K562 (cell line): Measurements from ENCODE around the gene CD84.

ENCODE experiments used
- BCL6 ChIP-seq: fragments of 250-450 bp; sonication (Bioruptor Pico); IDR thresholded peaks from 2 replicates; pipeline ENCODE4 v1.4.0; 2020
- ETS1 ChIP-seq: conservative IDR thresholded peaks from 2 replicates; pipeline ENCODE4 v1.6.1; 2011; ENCODE audit warnings: low read depth, mild to moderate bottlenecking, low read length; ENCODE audit not compliant: control insufficient read depth
- EZH2 ChIP-seq: IDR thresholded peaks from 2 replicates; pipeline ENCODE4 v1.6.1; 2012; ENCODE audit warnings: low read depth, mild to moderate bottlenecking, inconsistent platforms, low read length, borderline replicate concordance
- GATA2 ChIP-seq: sonication (generic); formaldehyde crosslinking; IDR thresholded peaks from 2 replicates; pipeline ENCODE4 v1.4.0; 2020; ENCODE audit warnings: mild to moderate bottlenecking, missing genetic modification reagents
- NR2C2 ChIP-seq, 2 experiments: fragments of 200-800 bp in 1 of 2; sonication (Bioruptor generic) in 1 of 2; sonication (generic) in 1 of 2; formaldehyde crosslinking in 1 of 2; IDR thresholded peaks; 2 replicates each; pipeline versions ENCODE4 v1.6.1 to v1.8.0; 2016 to 2022; ENCODE audit warnings: mild to moderate bottlenecking in 1 of 2, missing compliant biosample characterization in 1 of 2, missing genetic modification characterization in 1 of 2, missing genetic modification reagents in 1 of 2
- TF ChIP-seq, protein P1 (sequence below), 3 experiments: IDR thresholded peaks in 2 of 3; conservative IDR thresholded peaks in 1 of 3; 2 replicates each; pipeline ENCODE4 v1.5.1; 2011 to 2012; ENCODE audit warnings: low read length in 3 of 3, mild to moderate bottlenecking in 3 of 3, control low read depth in 2 of 3, improper control_type of control experiment in 1 of 3, inconsistent platforms in 1 of 3, low read depth in 1 of 3, mixed read lengths in 1 of 3, moderate library complexity in 1 of 3; ENCODE audit not compliant: insufficient read depth in 2 of 3

- TF ChIP-seq GATA2 (CRISPR knock-in tag) (no peak), EZH2 (no peak), ETS1 (no peak), NR2C2 (CRISPR knock-in tag; IDR thresholded peaks at IDR 0.05) (no peak), NR2C2 (tag; IDR thresholded peaks at IDR 0.05) (no peak), BCL6 (no peak)
- TF ChIP-seq, protein P1, sequence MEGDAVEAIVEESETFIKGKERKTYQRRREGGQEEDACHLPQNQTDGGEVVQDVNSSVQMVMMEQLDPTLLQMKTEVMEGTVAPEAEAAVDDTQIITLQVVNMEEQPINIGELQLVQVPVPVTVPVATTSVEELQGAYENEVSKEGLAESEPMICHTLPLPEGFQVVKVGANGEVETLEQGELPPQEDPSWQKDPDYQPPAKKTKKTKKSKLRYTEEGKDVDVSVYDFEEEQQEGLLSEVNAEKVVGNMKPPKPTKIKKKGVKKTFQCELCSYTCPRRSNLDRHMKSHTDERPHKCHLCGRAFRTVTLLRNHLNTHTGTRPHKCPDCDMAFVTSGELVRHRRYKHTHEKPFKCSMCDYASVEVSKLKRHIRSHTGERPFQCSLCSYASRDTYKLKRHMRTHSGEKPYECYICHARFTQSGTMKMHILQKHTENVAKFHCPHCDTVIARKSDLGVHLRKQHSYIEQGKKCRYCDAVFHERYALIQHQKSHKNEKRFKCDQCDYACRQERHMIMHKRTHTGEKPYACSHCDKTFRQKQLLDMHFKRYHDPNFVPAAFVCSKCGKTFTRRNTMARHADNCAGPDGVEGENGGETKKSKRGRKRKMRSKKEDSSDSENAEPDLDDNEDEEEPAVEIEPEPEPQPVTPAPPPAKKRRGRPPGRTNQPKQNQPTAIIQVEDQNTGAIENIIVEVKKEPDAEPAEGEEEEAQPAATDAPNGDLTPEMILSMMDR (IDR thresholded peaks at IDR 0.05 in 2 of 3, conservative IDR thresholded peaks at IDR 0.05 in 1 of 3; ENCODE audit: insufficient read depth in 2 of 3, low read depth in 1 of 3, low read length in 3 of 3), result no peak
Measured at GRCh38 chr1:160500321-160500990, 78.8 kb downstream of the CD84 start.
